IPS-NIHi11 (cell line): ENCODE results near the gene RBM41.

Experiments
- DNase-seq: peaks from one replicate; pipeline ENCODE4 v3.0.0; 2012; ENCODE audit warnings: mixed read lengths, low spot score

Gene RBM41

GRCh38 chrX:107029752-107030151 is 88.9 kb downstream of the RBM41 start:
- DNase-seq = no peak

- DNase-seq = peak; percentile 17
These were observed 93.1 kb downstream of the RBM41 start for GRCh38 chrX:107025545-107025944.

- no peak for DNase-seq
These were observed 103.7 kb downstream of the RBM41 start for GRCh38 chrX:107014936-107015335.
